ENCODE results near the gene DPP6. TPM values are rescaled to one million over a fixed set of nuclear protein-coding genes. Genes with fewer than 3 reads are reported as not detected.

Gene DPP6
- total RNA-seq, 1 experiment from 2014 or later: not detected

GRCh38 chr7:154684666-154685563 lies 632.7 kb downstream of the DPP6 start:
- peak in 1 of 2 experiments; percentile 17 for DNase-seq
- Histone ChIP-seq H3K27me3 (peaks cover 9% of the 10 kb centered on the region), H3K27ac (no peak overlapping the region), H3K4me1 (peaks cover 6% of the 10 kb centered on the region; the same call in 1 of the 2 replicates), H3K4me3 (no peak overlapping the region), H3K36me3 (no peaks in the 10 kb centered on the region), H3K9me3 (replicated peaks) (no peaks in the 10 kb centered on the region)

- H3K27ac ChIP-seq: no peak overlapping the region
- H3K4me3 ChIP-seq: no peak overlapping the region
- no peak for DNase-seq
- peaks cover 9% of the 10 kb centered on the region for H3K27me3 ChIP-seq
- no peaks in the 10 kb centered on the region for H3K9me3 ChIP-seq (replicated peaks)
- H3K36me3 ChIP-seq: no peaks in the 10 kb centered on the region
- H3K4me1 ChIP-seq: peaks cover 6% of the 10 kb centered on the region; the same call in 1 of the 2 replicates
Measured at GRCh38 chr7:154685564-154685901, 633.3 kb downstream of the DPP6 start.

- Histone ChIP-seq H3K4me1 (peaks cover 6% of the 10 kb centered on the region; the same call in 1 of the 2 replicates), H3K9me3 (replicated peaks) (no peaks in the 10 kb centered on the region), H3K27ac (no peak overlapping the region), H3K4me3 (no peak overlapping the region), H3K27me3 (peaks cover 8% of the 10 kb centered on the region), H3K36me3 (no peaks in the 10 kb centered on the region)
- no peak for DNase-seq
Measured at GRCh38 chr7:154686305-154686704, 634.1 kb downstream of the DPP6 start.

GRCh38 chr7:154688952-154689351 lies 636.8 kb downstream of the DPP6 start:
- Histone ChIP-seq H3K27me3 (peaks cover 3% of the 10 kb centered on the region; the same call in 1 of the 2 replicates), H3K4me3 (no peak overlapping the region), H3K27ac (no peak overlapping the region), H3K9me3 (replicated peaks) (no peaks in the 10 kb centered on the region), H3K4me1 (peaks cover 6% of the 10 kb centered on the region; the same call in 1 of the 2 replicates), H3K36me3 (no peaks in the 10 kb centered on the region)
- DNase-seq: no peak

GRCh38 chr7:154690411-154690810 lies 638.2 kb downstream of the DPP6 start:
- peaks cover 5% of the 10 kb centered on the region for H3K27me3 ChIP-seq
- no peak overlapping the region for H3K4me3 ChIP-seq
- H3K27ac ChIP-seq: no peak overlapping the region
- H3K36me3 ChIP-seq: no peaks in the 10 kb centered on the region
- DNase-seq: no peak
- H3K4me1 ChIP-seq: no peaks in the 10 kb centered on the region
- no peaks in the 10 kb centered on the region for H3K9me3 ChIP-seq (replicated peaks)

- DNase-seq: no peak
- H3K4me3 ChIP-seq: no peak overlapping the region
Measured at GRCh38 chr7:154693661-154694060, 641.5 kb downstream of the DPP6 start.

DNA sequence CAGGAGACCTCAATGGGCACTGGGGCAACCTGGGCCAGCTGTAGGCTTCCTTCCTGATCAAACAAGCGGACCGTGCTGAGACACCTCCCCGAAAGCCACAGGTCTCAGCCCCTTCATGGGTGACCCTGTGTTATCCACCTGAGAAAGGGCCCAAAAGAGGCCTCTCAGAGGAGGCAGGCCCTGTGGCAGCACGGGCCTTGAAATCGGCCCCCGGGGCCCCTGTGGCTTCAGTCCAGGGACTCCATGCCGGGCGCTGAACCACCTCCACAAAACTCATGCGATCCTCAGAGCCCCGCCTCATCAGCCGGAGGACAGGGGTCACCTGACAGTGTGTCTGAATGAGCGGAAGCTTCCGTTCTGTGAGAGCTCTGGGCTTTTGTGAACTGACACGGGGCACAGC lies 643.6 kb downstream of the DPP6 start:
- Histone ChIP-seq H3K27me3 (peaks cover 28% of the 10 kb centered on the region; the same call in 1 of the 2 replicates), H3K4me1 (no peaks in the 10 kb centered on the region), H3K36me3 (no peaks in the 10 kb centered on the region), H3K4me3 (no peak overlapping the region), H3K9me3 (replicated peaks) (no peaks in the 10 kb centered on the region), H3K27ac (no peak overlapping the region)
- DNase-seq: no peak

More at GRCh38 chr7:154693661-154694060, 641.5 kb downstream of the DPP6 start:
- H3K9me3 ChIP-seq (replicated peaks): no peaks in the 10 kb centered on the region
- H3K27ac ChIP-seq: no peak overlapping the region
- H3K27me3 ChIP-seq: peaks cover 25% of the 10 kb centered on the region; the same call in 1 of the 2 replicates
- no peaks in the 10 kb centered on the region for H3K36me3 ChIP-seq
- no peaks in the 10 kb centered on the region for H3K4me1 ChIP-seq

GRCh38 chr7:154696556-154696955 lies 644.4 kb downstream of the DPP6 start:
- H3K4me1 ChIP-seq: no peaks in the 10 kb centered on the region
- no peak overlapping the region for H3K4me3 ChIP-seq
- no peaks in the 10 kb centered on the region for H3K36me3 ChIP-seq
- H3K27ac ChIP-seq: no peak overlapping the region
- H3K9me3 ChIP-seq (replicated peaks): no peaks in the 10 kb centered on the region
- no peak for DNase-seq
- peaks cover 28% of the 10 kb centered on the region; the same call in 1 of the 2 replicates for H3K27me3 ChIP-seq

- Histone ChIP-seq H3K36me3 (no peaks in the 10 kb centered on the region), H3K9me3 (replicated peaks) (no peaks in the 10 kb centered on the region), H3K27ac (no peak overlapping the region), H3K4me3 (no peak overlapping the region), H3K4me1 (no peaks in the 10 kb centered on the region), H3K27me3 (peaks cover 28% of the 10 kb centered on the region; the same call in 1 of the 2 replicates)
- DNase-seq: peak; percentile 15 to 40
Measured at GRCh38 chr7:154698726-154699291, 646.6 kb downstream of the DPP6 start.

DNA sequence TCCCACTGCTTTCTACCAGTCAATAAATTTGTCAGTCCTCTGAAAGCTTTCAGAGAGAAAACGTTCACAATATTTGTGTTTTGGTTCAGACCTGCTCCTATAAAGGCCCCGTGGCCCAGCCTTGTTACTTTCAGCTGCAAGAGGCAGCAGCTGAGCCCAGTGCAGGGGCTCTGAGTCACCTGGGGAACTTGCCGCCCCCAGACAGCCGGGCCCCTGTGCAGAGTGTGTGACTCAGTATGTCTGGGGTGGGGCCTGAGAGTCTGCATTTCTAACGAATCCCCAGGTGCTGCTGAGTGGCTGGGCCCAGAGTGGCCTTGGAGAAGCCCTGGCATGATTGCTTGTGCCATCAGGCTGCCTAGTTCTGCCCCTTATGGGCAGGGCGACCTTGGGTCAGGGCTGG lies 647.2 kb downstream of the DPP6 start:
- Histone ChIP-seq H3K4me1 (no peaks in the 10 kb centered on the region), H3K36me3 (no peaks in the 10 kb centered on the region), H3K9me3 (replicated peaks) (no peaks in the 10 kb centered on the region), H3K27me3 (peaks cover 28% of the 10 kb centered on the region; the same call in 1 of the 2 replicates), H3K27ac (no peak overlapping the region), H3K4me3 (no peak overlapping the region)
- DNase-seq: no peak

- H3K27me3 ChIP-seq: peaks cover 7% of the 10 kb centered on the region; the same call in 1 of the 2 replicates
- DNase-seq: no peak
- no peaks in the 10 kb centered on the region for H3K9me3 ChIP-seq (replicated peaks)
- H3K27ac ChIP-seq: no peak overlapping the region
- no peak overlapping the region for H3K4me3 ChIP-seq
- no peaks in the 10 kb centered on the region for H3K4me1 ChIP-seq
- no peaks in the 10 kb centered on the region for H3K36me3 ChIP-seq
Measured at GRCh38 chr7:154709840-154710520, 657.8 kb downstream of the DPP6 start.

DNA sequence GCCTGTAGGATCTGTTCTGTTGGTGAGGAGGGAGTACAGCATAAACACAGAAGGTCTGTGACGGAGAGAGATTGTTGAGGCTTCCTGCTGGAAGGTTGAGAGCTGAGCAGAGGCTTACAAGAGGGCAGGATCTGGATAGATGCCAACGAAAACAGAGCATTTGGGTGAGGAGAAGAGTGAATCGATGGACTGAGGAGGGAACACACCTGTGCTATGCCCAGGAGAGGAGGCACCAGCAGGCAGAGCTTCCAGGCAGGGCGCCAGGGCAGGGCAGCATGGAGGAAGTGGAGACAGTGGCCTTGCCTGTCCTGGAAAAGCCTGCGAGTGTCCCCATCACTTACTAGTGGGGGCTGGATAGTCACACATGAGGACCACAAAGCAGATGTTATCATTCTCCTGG lies 667.8 kb downstream of the DPP6 start:
- Histone ChIP-seq H3K27me3 (no peaks in the 10 kb centered on the region), H3K27ac (no peak overlapping the region), H3K36me3 (no peaks in the 10 kb centered on the region), H3K4me3 (no peak overlapping the region), H3K4me1 (no peaks in the 10 kb centered on the region), H3K9me3 (replicated peaks) (no peaks in the 10 kb centered on the region)
- no peak for DNase-seq

DNA sequence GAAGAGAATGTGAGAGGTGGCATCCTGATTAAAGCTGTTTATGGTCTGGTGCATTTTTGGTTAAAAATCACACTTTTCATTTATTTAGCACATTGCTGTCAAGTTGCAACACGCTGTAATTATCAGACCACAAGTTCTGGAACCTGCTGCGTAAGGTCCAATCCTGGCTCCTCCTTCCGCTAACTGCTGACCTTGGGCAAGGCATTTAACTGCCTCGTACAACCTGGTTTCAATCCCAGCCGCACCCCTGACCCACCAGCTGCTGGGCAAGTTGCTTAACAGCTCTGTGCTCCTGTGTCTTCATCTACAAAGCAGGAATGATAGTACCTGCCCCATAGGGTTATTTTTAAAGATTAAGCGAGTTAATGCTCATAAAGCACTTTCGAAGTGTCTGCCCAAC lies 668.9 kb downstream of the DPP6 start:
- Histone ChIP-seq H3K4me3 (no peak overlapping the region), H3K36me3 (no peaks in the 10 kb centered on the region), H3K27ac (no peak overlapping the region), H3K27me3 (no peaks in the 10 kb centered on the region), H3K4me1 (no peaks in the 10 kb centered on the region), H3K9me3 (replicated peaks) (no peaks in the 10 kb centered on the region)
- DNase-seq: no peak

- Histone ChIP-seq H3K27me3 (no peaks in the 10 kb centered on the region), H3K36me3 (no peaks in the 10 kb centered on the region), H3K9me3 (replicated peaks) (no peaks in the 10 kb centered on the region), H3K4me1 (no peaks in the 10 kb centered on the region), H3K27ac (no peak overlapping the region), H3K4me3 (no peak overlapping the region)
- DNase-seq: no peak
Measured at GRCh38 chr7:154726368-154726767, 674.2 kb downstream of the DPP6 start.

- H3K9me3 ChIP-seq (replicated peaks): no peaks in the 10 kb centered on the region
- H3K4me1 ChIP-seq: no peaks in the 10 kb centered on the region
- no peaks in the 10 kb centered on the region for H3K36me3 ChIP-seq
- no peak overlapping the region for H3K4me3 ChIP-seq
- H3K27me3 ChIP-seq: no peaks in the 10 kb centered on the region
- H3K27ac ChIP-seq: no peak overlapping the region
- no peak for DNase-seq
Measured at GRCh38 chr7:154729056-154729455, 676.9 kb downstream of the DPP6 start.

Data from SJCRH30 (cell line).